Measurements from ENCODE around the gene ACAP2.
"Not testable (repeated sequence)": the region's sequence is repeated elsewhere in the genome, so short reads cannot be mapped to it uniquely, and the experiment has no call there.

Gene ACAP2

GRCh38 chr3:195443391-195443989 is 670 bp upstream of the ACAP2 start:
- no peak for DNase-seq (ENCODE audit: low read depth, low spot score)

- DNase-seq (ENCODE audit: low read depth, low spot score) = peak; percentile 10
These were observed 738 bp downstream of the ACAP2 start for GRCh38 chr3:195441992-195442572.

- no peak for DNase-seq (ENCODE audit: low read depth, low spot score)
These were observed 1.3 kb downstream of the ACAP2 start for GRCh38 chr3:195441476-195441991.

GRCh38 chr3:195441051-195441450 is 1.8 kb downstream of the ACAP2 start:
- no peak for DNase-seq (ENCODE audit: low read depth, low spot score)

GRCh38 chr3:195440379-195440778 is 2.4 kb downstream of the ACAP2 start:
- no peak for DNase-seq (ENCODE audit: low read depth, low spot score)

GRCh38 chr3:195438371-195438770 is 4.4 kb downstream of the ACAP2 start:
- no peak for DNase-seq (ENCODE audit: low read depth, low spot score)

GRCh38 chr3:195425849-195426248 is 17.0 kb downstream of the ACAP2 start:
- DNase-seq (ENCODE audit: low read depth, low spot score) = no peak

- DNase-seq (ENCODE audit: low read depth, low spot score) = no peak
These were observed 19.0 kb downstream of the ACAP2 start for GRCh38 chr3:195423818-195424217.

GRCh38 chr3:195421400-195421799 is 21.4 kb downstream of the ACAP2 start:
- no peak for DNase-seq (ENCODE audit: low read depth, low spot score)

- DNase-seq (ENCODE audit: low read depth, low spot score) = no peak
These were observed 26.0 kb downstream of the ACAP2 start for GRCh38 chr3:195416795-195417194.

- no peak for DNase-seq (ENCODE audit: low read depth, low spot score)
These were observed 31.0 kb downstream of the ACAP2 start for GRCh38 chr3:195411836-195412235.

GRCh38 chr3:195410546-195410945 is 32.3 kb downstream of the ACAP2 start:
- no peak for DNase-seq (ENCODE audit: low read depth, low spot score)

- no peak for DNase-seq (ENCODE audit: low read depth, low spot score)
These were observed 35.0 kb downstream of the ACAP2 start for GRCh38 chr3:195407531-195408409.

GRCh38 chr3:195405651-195406050 is 37.2 kb downstream of the ACAP2 start:
- no peak for DNase-seq (ENCODE audit: low read depth, low spot score)

GRCh38 chr3:195403841-195404408 is 38.9 kb downstream of the ACAP2 start:
- no peak for DNase-seq (ENCODE audit: low read depth, low spot score)

- no peak for DNase-seq (ENCODE audit: low read depth, low spot score)
These were observed 39.6 kb downstream of the ACAP2 start for GRCh38 chr3:195403244-195403643.

- DNase-seq (ENCODE audit: low read depth, low spot score) = no peak
These were observed 40.9 kb downstream of the ACAP2 start for GRCh38 chr3:195401943-195402342.

GRCh38 chr3:195398460-195398859 is 44.4 kb downstream of the ACAP2 start:
- DNase-seq (ENCODE audit: low read depth, low spot score) = not testable (repeated sequence)

- no peak for DNase-seq (ENCODE audit: low read depth, low spot score)
These were observed 45.3 kb downstream of the ACAP2 start for GRCh38 chr3:195397524-195397923.

GRCh38 chr3:195395208-195395816 is 47.5 kb downstream of the ACAP2 start:
- DNase-seq (ENCODE audit: low read depth, low spot score) = no peak

GRCh38 chr3:195394700-195395099 is 48.1 kb downstream of the ACAP2 start:
- no peak for DNase-seq (ENCODE audit: low read depth, low spot score)

GRCh38 chr3:195394024-195394423 is 48.8 kb downstream of the ACAP2 start:
- no peak for DNase-seq (ENCODE audit: low read depth, low spot score)

Data from activated CD4-positive, CD25-positive, alpha-beta regulatory T cell treated with anti-CD3 and anti-CD28 coated beads, Interleukin-2, amount 50 U/mL, for 16 hours (primary cell).